GM23248 (cell line): ENCODE data around the gene CALHM3. TPM values are rescaled to one million over a fixed set of nuclear protein-coding genes. Genes with fewer than 3 reads are reported as not detected.
"Not testable (repeated sequence)": the region's sequence is repeated elsewhere in the genome, so short reads cannot be mapped to it uniquely, and the experiment has no call there.

ENCODE experiments used
- DNase-seq: peaks from one replicate; pipeline ENCODE4 v3.0.0-alpha.2; 2015
- H2AFZ ChIP-seq: fragments of 200-600 bp; sonication (generic); 2 replicates; pipeline ENCODE4 v1.6.1; 2016; ENCODE audit warnings: antibody characterized with exemption
- H3F3A ChIP-seq: fragments of 200-600 bp; sonication (generic); 2 replicates; pipeline ENCODE4 v1.6.1; 2016; ENCODE audit warnings: mild to moderate bottlenecking, antibody characterized with exemption, mixed run types; ENCODE audit not compliant: insufficient read depth
- H3K27ac ChIP-seq: fragments of 200-600 bp; sonication (generic); 2 replicates; pipeline ENCODE4 v1.5.1; 2016; ENCODE audit warnings: mild to moderate bottlenecking
- H3K27me3 ChIP-seq: fragments of 200-600 bp; sonication (generic); replicated peaks from 2 replicates; pipeline ENCODE4 v1.6.1; 2016; ENCODE audit warnings: mild to moderate bottlenecking; ENCODE audit not compliant: insufficient read depth
- H3K36me3 ChIP-seq: fragments of 200-600 bp; sonication (generic); 2 replicates; pipeline ENCODE4 v1.6.1; 2016; ENCODE audit warnings: low read depth, mild to moderate bottlenecking
- H3K4me1 ChIP-seq: fragments of 200-600 bp; sonication (generic); 2 replicates; pipeline ENCODE4 v1.6.1; 2016; ENCODE audit warnings: mild to moderate bottlenecking; ENCODE audit not compliant: insufficient read depth
- H3K4me2 ChIP-seq: fragments of 200-600 bp; sonication (generic); one replicate; pipeline ENCODE4 v1.6.1; 2016; ENCODE audit warnings: mild to moderate bottlenecking; ENCODE audit not compliant: unreplicated experiment
- H3K4me3 ChIP-seq: fragments of 200-600 bp; sonication (generic); 2 replicates; pipeline ENCODE4 v1.5.1; 2016; ENCODE audit warnings: mild to moderate bottlenecking
- H3K79me2 ChIP-seq: fragments of 200-600 bp; sonication (generic); 2 replicates; pipeline ENCODE4 v1.6.1; 2016; ENCODE audit warnings: mild to moderate bottlenecking; ENCODE audit not compliant: insufficient read depth
- H3K9ac ChIP-seq: fragments of 200-600 bp; sonication (generic); 2 replicates; pipeline ENCODE4 v1.6.1; 2016; ENCODE audit warnings: mild to moderate bottlenecking
- H3K9me2 ChIP-seq: fragments of 200-600 bp; sonication (generic); 2 replicates; pipeline ENCODE4 v1.6.1; 2016; ENCODE audit warnings: mixed run types, mild to moderate bottlenecking, moderate library complexity; ENCODE audit not compliant: insufficient read depth
- H3K9me3 ChIP-seq: fragments of 200-600 bp; sonication (generic); one replicate; pipeline ENCODE4 v1.6.1; 2017; ENCODE audit warnings: low read depth
- H4K20me1 ChIP-seq: fragments of 200-600 bp; sonication (generic); 2 replicates; pipeline ENCODE4 v1.6.0; 2016; ENCODE audit not compliant: insufficient read depth
- EZH2 ChIP-seq: fragments of 200-600 bp; sonication (generic); IDR thresholded peaks from 2 replicates; pipeline ENCODE4 v1.6.1; 2018; ENCODE audit warnings: antibody characterized with exemption, mild to moderate bottlenecking; ENCODE audit not compliant: insufficient read depth, poor library complexity, severe bottlenecking
- EZH2phosphoT487 ChIP-seq: fragments of 200-600 bp; sonication (generic); IDR thresholded peaks from 2 replicates; pipeline ENCODE4 v1.6.1; 2018; ENCODE audit warnings: antibody characterized with exemption, moderate library complexity, mild to moderate bottlenecking, low read depth; ENCODE audit not compliant: insufficient read depth
- WGBS, 2 experiments: methylation state at CpG; one replicate each; pipeline ENCODE4 v1.1.6; 2015 to 2017; ENCODE audit warnings: low lambda C conversion rate in 2 of 2, low coverage in 1 of 2; ENCODE audit errors: missing lambda C conversion rate in 2 of 2; 5-methylcytosine and 5-hydroxymethylcytosine counted together
- in situ Hi-C: fragments of 300-500 bp; cut with MboI; formaldehyde crosslinking; loops from 2 replicates; pipeline ENCODE4 v1.15.0; 2020
- polyA plus RNA-seq: library from polyadenylated mRNA; unstranded; fragments of >200 nt; fragmentation: Nextera tagmentation; extraction: Ambion mirVana; gene quantifications from 2 replicates; pipeline ENCODE4 v1.2.1, GENCODE V29; 2016
- total RNA-seq: library from RNA; depleted of rRNA; stranded (reverse); fragments of >200 nt; shearing (Covaris generic); gene quantifications from 2 replicates; pipeline ENCODE4 v1.2.3, GENCODE V29; 2014

Gene CALHM3
- total and polyA plus RNA-seq, 2 experiments from 2014 or later: not detected

DNA sequence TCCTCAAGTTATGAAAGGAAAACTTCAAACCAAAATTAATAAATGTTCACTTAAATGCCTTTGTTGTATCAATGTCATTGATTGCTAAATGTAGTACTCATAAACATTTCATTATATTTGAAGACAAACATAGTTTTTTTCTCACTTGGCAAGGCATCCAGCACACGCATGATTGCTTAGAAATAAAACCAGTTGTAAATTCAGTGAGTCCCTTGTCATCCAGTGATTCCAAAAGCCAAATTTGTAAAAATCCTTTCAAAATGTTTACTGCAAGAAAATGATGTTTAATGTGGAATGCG lies 8.3 kb upstream of the CALHM3 start:
- Histone ChIP-seq H3K79me2 (no peaks in the 10 kb centered on the region), H4K20me1 (no peaks in the 10 kb centered on the region), H3F3A (peaks cover 3% of the 10 kb centered on the region), H3K9ac (no peak overlapping the region), H3K4me3 (no peak overlapping the region), H2AFZ (no peak overlapping the region), H3K27ac (no peak overlapping the region), H3K9me2 (no peaks in the 10 kb centered on the region), H3K27me3 (no peaks in the 10 kb centered on the region), H3K4me1 (peaks cover 7% of the 10 kb centered on the region), H3K4me2 (no peak overlapping the region), H3K36me3 (no peaks in the 10 kb centered on the region), H3K9me3 (no peaks in the 10 kb centered on the region)
- no peak for DNase-seq
- no peak for TF ChIP-seq EZH2phosphoT487
- TF ChIP-seq EZH2: no peak
- 63 to 72% methylated on average over 2 of the region's 2 CpGs for WGBS, 2 experiments
- in situ Hi-C loops: loop anchor here (10.0 kb wide), 1 partner anchor 73 kb away; no protein-coding TSS in a partner anchor

- not testable (repeated sequence) for H3K9me2 ChIP-seq, H4K20me1 ChIP-seq, H3K27ac ChIP-seq, H3K9ac ChIP-seq, H3K36me3 ChIP-seq, H3K27me3 ChIP-seq, H3K4me1 ChIP-seq, H3K9me3 ChIP-seq, H3K79me2 ChIP-seq, H2AFZ ChIP-seq, H3F3A ChIP-seq, H3K4me3 ChIP-seq, H3K4me2 ChIP-seq, DNase-seq
- in situ Hi-C loops: loop anchor here (10.0 kb wide), 1 partner anchor 72 kb away; no protein-coding TSS in a partner anchor
- 60 to 69% methylated on average over 8 of the region's 8 CpGs for WGBS, 2 experiments
These were observed 7.8 kb upstream of the CALHM3 start for GRCh38 chr10:103486635-103487409.

DNA sequence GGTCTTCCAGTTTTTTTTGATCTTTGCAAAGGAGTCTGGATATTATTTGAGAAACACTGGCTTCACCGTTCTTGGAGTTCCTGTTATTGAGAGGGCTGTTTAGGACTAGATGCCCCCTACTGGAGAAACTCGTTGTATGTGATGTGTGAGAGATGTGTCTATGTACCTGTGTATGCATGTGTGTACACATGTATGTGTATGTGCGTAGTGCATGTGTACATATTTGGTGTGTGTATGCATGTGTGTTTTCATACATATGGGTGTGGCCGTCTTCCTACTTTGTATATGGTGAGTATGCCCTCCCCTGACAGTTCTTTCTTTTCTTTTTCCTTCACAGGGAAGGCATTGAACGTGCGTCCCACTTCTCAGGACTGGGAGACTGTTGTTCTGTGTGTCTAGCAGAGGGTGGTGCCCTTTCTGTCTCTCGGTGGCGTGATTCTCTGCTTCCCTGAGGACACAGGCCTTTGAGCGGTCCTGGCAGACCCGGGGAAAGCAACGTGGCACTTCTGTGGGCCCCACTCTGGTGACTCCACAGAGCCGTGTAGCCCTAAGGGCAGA lies 3.0 kb upstream of the CALHM3 start:
- no peaks in the 10 kb centered on the region for H3K27me3 ChIP-seq
- H3K27ac ChIP-seq: no peak overlapping the region
- no peaks in the 10 kb centered on the region for H3K36me3 ChIP-seq
- in situ Hi-C loops: loop anchor here (10.0 kb wide), 1 partner anchor 67 kb away; no protein-coding TSS in a partner anchor
- no peak overlapping the region for H3K9ac ChIP-seq
- no peaks in the 10 kb centered on the region for H3K9me3 ChIP-seq
- no peak overlapping the region for H3K4me2 ChIP-seq
- no peaks in the 10 kb centered on the region for H3F3A ChIP-seq
- no peak overlapping the region for H3K4me3 ChIP-seq
- no peaks in the 10 kb centered on the region for H3K9me2 ChIP-seq
- no peak overlapping the region for H2AFZ ChIP-seq
- DNase-seq: peak; percentile 82
- no peaks in the 10 kb centered on the region for H4K20me1 ChIP-seq
- TF ChIP-seq EZH2phosphoT487: no peak
- no peak for TF ChIP-seq EZH2
- peaks cover 15% of the 10 kb centered on the region for H3K4me1 ChIP-seq
- 32 to 34% methylated on average over 12 of the region's 12 CpGs for whole genome bisulfite sequencing, 2 experiments
- no peaks in the 10 kb centered on the region for H3K79me2 ChIP-seq

- no peak overlapping the region for H3K4me2 ChIP-seq
- H3K79me2 ChIP-seq: no peaks in the 10 kb centered on the region
- TF ChIP-seq EZH2 (no peak), EZH2phosphoT487 (no peak)
- DNase-seq: peak; percentile 68
- no peaks in the 10 kb centered on the region for H3K9me2 ChIP-seq
- H2AFZ ChIP-seq: no peak overlapping the region
- H3K36me3 ChIP-seq: no peaks in the 10 kb centered on the region
- H3F3A ChIP-seq: no peaks in the 10 kb centered on the region
- in situ Hi-C loops: loop anchor here (10.0 kb wide), 1 partner anchor 66 kb away; no protein-coding TSS in a partner anchor
- H3K9ac ChIP-seq: no peak overlapping the region
- 31 to 43% methylated on average over 5 of the region's 5 CpGs for WGBS, 2 experiments
- H4K20me1 ChIP-seq: no peaks in the 10 kb centered on the region
- H3K4me1 ChIP-seq: peaks cover 15% of the 10 kb centered on the region
- H3K27ac ChIP-seq: no peak overlapping the region
- no peaks in the 10 kb centered on the region for H3K9me3 ChIP-seq
- H3K4me3 ChIP-seq: no peak overlapping the region
- no peaks in the 10 kb centered on the region for H3K27me3 ChIP-seq
These were observed 1.5 kb upstream of the CALHM3 start for GRCh38 chr10:103480521-103480920.
